H9 (cell line): ENCODE measurements around the gene CAB39L. TPM values are rescaled to one million over a fixed set of nuclear protein-coding genes. Genes with fewer than 3 reads are reported as not detected.

Experiments
- DNase-seq: peaks from one replicate; pipeline ENCODE4 v3.0.0-alpha.2; 2017
- H2AFZ ChIP-seq: one replicate; pipeline ENCODE4 v1.6.1; 2013; ENCODE audit warnings: mild to moderate bottlenecking, low read length, control low read depth, moderate library complexity
- H2AK5ac ChIP-seq: 2 replicates; pipeline ENCODE4 v1.6.1; 2013; ENCODE audit warnings: low read length, control low read depth, mixed read lengths; ENCODE audit not compliant: insufficient read length
- H2BK120ac ChIP-seq: one replicate; pipeline ENCODE4 v1.6.1; 2013; ENCODE audit warnings: low read depth, mild to moderate bottlenecking, low read length, control low read depth, inconsistent platforms; ENCODE audit not compliant: poor library complexity, severe bottlenecking
- H2BK12ac ChIP-seq: 2 replicates; pipeline ENCODE4 v1.6.1; 2013; ENCODE audit warnings: low read length, control low read depth, mixed read lengths, low read depth; ENCODE audit not compliant: insufficient read length
- H2BK15ac ChIP-seq: 2 replicates; pipeline ENCODE4 v1.6.1; 2013; ENCODE audit warnings: low read depth, low read length, control low read depth
- H2BK20ac ChIP-seq: one replicate; pipeline ENCODE4 v1.6.1; 2013; ENCODE audit warnings: low read depth, mild to moderate bottlenecking, low read length, control low read depth, inconsistent platforms; ENCODE audit not compliant: poor library complexity, severe bottlenecking
- H2BK5ac ChIP-seq: 2 replicates; pipeline ENCODE4 v1.6.1; 2013; ENCODE audit warnings: low read length, control low read depth, mixed read lengths; ENCODE audit not compliant: insufficient read length
- H3K14ac ChIP-seq: 2 replicates; pipeline ENCODE4 v1.6.1; 2013; ENCODE audit warnings: low read length, control low read depth; ENCODE audit not compliant: insufficient read depth
- H3K18ac ChIP-seq: 2 replicates; pipeline ENCODE4 v1.6.1; 2013; ENCODE audit warnings: low read depth, mild to moderate bottlenecking, mixed read lengths, low read length, control low read depth; ENCODE audit not compliant: insufficient read length
- H3K23ac ChIP-seq: 2 replicates; pipeline ENCODE4 v1.6.1; 2013; ENCODE audit warnings: low read length, control low read depth, mixed read lengths, low read depth; ENCODE audit not compliant: insufficient read length
- H3K23me2 ChIP-seq: 2 replicates; pipeline ENCODE4 v1.6.1; 2013; ENCODE audit warnings: low read depth, mild to moderate bottlenecking, mixed read lengths, low read length, control low read depth; ENCODE audit not compliant: insufficient read length, poor library complexity, severe bottlenecking
- H3K27ac ChIP-seq: 2 replicates; pipeline ENCODE4 v1.5.1; 2013; ENCODE audit warnings: low read length, control low read depth, mixed read lengths, low read depth; ENCODE audit not compliant: insufficient read length
- H3K27me3 ChIP-seq: 2 replicates; pipeline ENCODE4 v1.6.1; 2013; ENCODE audit warnings: low read length, control low read depth, inconsistent platforms; ENCODE audit not compliant: insufficient read depth
- H3K4ac ChIP-seq: 2 replicates; pipeline ENCODE4 v1.6.1; 2013; ENCODE audit warnings: low read depth, mild to moderate bottlenecking, control low read depth, inconsistent platforms, low read length, moderate library complexity
- H3K4me1 ChIP-seq: 2 replicates; pipeline ENCODE4 v1.6.1; 2013; ENCODE audit warnings: low read length, control low read depth, inconsistent platforms; ENCODE audit not compliant: insufficient read depth
- H3K4me2 ChIP-seq: 2 replicates; pipeline ENCODE4 v1.6.1; 2013; ENCODE audit warnings: low read length, control low read depth, mixed read lengths; ENCODE audit not compliant: insufficient read length, insufficient read depth
- H3K56ac ChIP-seq: 2 replicates; pipeline ENCODE4 v1.6.1; 2013; ENCODE audit warnings: low read depth, mild to moderate bottlenecking, mixed read lengths, low read length, control low read depth; ENCODE audit not compliant: insufficient read length
- H3K79me1 ChIP-seq: 2 replicates; pipeline ENCODE4 v1.6.1; 2013; ENCODE audit warnings: low read depth, mild to moderate bottlenecking, moderate library complexity, low read length, control low read depth, inconsistent platforms; ENCODE audit not compliant: insufficient read depth, poor library complexity, severe bottlenecking
- H3K79me2 ChIP-seq: 2 replicates; pipeline ENCODE4 v1.6.1; 2013; ENCODE audit warnings: low read length, control low read depth, inconsistent platforms; ENCODE audit not compliant: insufficient read depth
- H3K9ac ChIP-seq: 2 replicates; pipeline ENCODE4 v1.6.1; 2013; ENCODE audit warnings: low read length, control low read depth, mixed read lengths; ENCODE audit not compliant: insufficient read length; ENCODE audit errors: extremely low read depth
- H3K9me3 ChIP-seq: one replicate; pipeline ENCODE4 v1.6.1; 2013; ENCODE audit warnings: low read depth, low read length, inconsistent platforms; ENCODE audit not compliant: control insufficient read depth
- H3T11ph ChIP-seq: one replicate; pipeline ENCODE4 v1.6.1; 2013; ENCODE audit warnings: mild to moderate bottlenecking, low read length, control low read depth, inconsistent platforms
- H4K20me1 ChIP-seq: one replicate; pipeline ENCODE4 v1.6.1; 2013; ENCODE audit not compliant: control insufficient read depth, insufficient read length, insufficient read depth
- H4K5ac ChIP-seq: 2 replicates; pipeline ENCODE4 v1.6.1; 2013; ENCODE audit warnings: low read depth, mild to moderate bottlenecking, mixed read lengths, low read length, control low read depth; ENCODE audit not compliant: insufficient read length
- H4K8ac ChIP-seq: replicated peaks from 2 replicates; pipeline ENCODE4 v1.6.1; 2013; ENCODE audit warnings: low read length, control low read depth, mixed read lengths, low read depth; ENCODE audit not compliant: insufficient read length
- H4K91ac ChIP-seq: 2 replicates; pipeline ENCODE4 v1.6.1; 2013; ENCODE audit warnings: low read depth, mild to moderate bottlenecking, moderate library complexity, mixed read lengths, low read length, control low read depth; ENCODE audit not compliant: insufficient read length
- H3K27ac Mint-ChIP-seq, 3 experiments: 2 replicates in 2 of 3; 3 replicates in 1 of 3; pipeline ENCODE4 v1.8.0; 2020 to 2021; ENCODE audit warnings: mixed read lengths in 3 of 3, mild to moderate bottlenecking in 1 of 3, moderate library complexity in 1 of 3
- H3K27me3 Mint-ChIP-seq: 2 replicates; pipeline ENCODE4 v1.8.0; 2021; ENCODE audit warnings: low read depth, mild to moderate bottlenecking, moderate library complexity, mixed read lengths
- H3K36me3 Mint-ChIP-seq, 3 experiments: 2 replicates in 2 of 3; 3 replicates in 1 of 3; pipeline ENCODE4 v1.8.0; 2020 to 2021; ENCODE audit warnings: low read depth in 3 of 3, mixed read lengths in 3 of 3; ENCODE audit not compliant: insufficient read depth in 1 of 3
- H3K4me1 Mint-ChIP-seq, 2 experiments: 2 replicates each; pipeline ENCODE4 v1.8.0; 2020; ENCODE audit warnings: mixed read lengths in 2 of 2
- H3K4me3 Mint-ChIP-seq, 2 experiments: 2 replicates in 1 of 2; 3 replicates in 1 of 2; pipeline ENCODE4 v1.8.0; 2020 to 2021; ENCODE audit warnings: mild to moderate bottlenecking in 2 of 2, mixed read lengths in 2 of 2, moderate library complexity in 1 of 2
- H3K9me3 Mint-ChIP-seq, 2 experiments: 2 replicates in 1 of 2; 3 replicates in 1 of 2; pipeline ENCODE4 v1.8.0; 2020; ENCODE audit warnings: mild to moderate bottlenecking in 2 of 2, mixed read lengths in 2 of 2, moderate library complexity in 1 of 2
- WGBS: extraction: QIAGEN DNeasy Blood & Tissue Kit; methylation state at CpG from one replicate; pipeline ENCODE4 v1.1.7; 2013; ENCODE audit warnings: missing lambda C conversion rate, low lambda C conversion rate, mixed read lengths; ENCODE audit not compliant: insufficient read length; ENCODE audit errors: extremely low coverage; 5-methylcytosine and 5-hydroxymethylcytosine counted together
- total RNA-seq: library from RNA; stranded (reverse); gene quantifications from 2 replicates; pipeline ENCODE4 v1.2.1, GENCODE V29; 2021
- TF ChIP-seq, protein P1 (sequence below): fragments of 200-600 bp; sonication (generic); conservative IDR thresholded peaks from 3 replicates; pipeline ENCODE4 v1.8.0; 2021; ENCODE audit warnings: antibody characterized with exemption, mild to moderate bottlenecking

The CAB39L gene
- total RNA-seq, 1 experiment from 2014 or later = 6.0 TPM

DNA sequence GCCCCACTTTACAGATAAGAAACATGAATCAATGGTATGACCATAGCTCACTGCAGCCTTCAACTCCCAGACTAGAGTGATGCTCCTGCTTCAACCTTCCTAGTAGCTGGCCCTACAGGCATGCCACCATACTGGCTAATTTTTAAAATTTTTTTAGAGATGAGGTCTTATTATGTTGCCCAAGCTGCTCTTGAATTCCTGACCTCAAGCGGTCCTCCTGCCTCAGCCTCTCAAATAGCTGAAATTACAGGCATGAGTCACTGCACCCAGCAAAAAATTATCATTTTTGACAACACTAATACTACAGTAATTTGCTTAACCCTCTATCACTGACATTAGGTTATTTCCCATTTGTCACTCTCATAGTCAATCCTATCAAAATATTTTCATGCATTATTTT is 14.7 kb downstream of the CAB39L start:
- Histone ChIP-seq H2BK120ac (no peak overlapping the region), H3K27ac (no peak overlapping the region), H2AFZ (no peak overlapping the region), H3K18ac (no peak overlapping the region), H3K79me1 (no peaks in the 10 kb centered on the region), H4K20me1 (no peaks in the 10 kb centered on the region), H2BK20ac (no peak overlapping the region), H3K23ac (no peak overlapping the region), H2BK15ac (no peak overlapping the region), H3K9ac (no peak overlapping the region), H3T11ph (no peak overlapping the region), H3K4ac (no peak overlapping the region), H2BK5ac (no peak overlapping the region), H3K23me2 (no peaks in the 10 kb centered on the region), H3K56ac (no peak overlapping the region), H3K9me3 (no peaks in the 10 kb centered on the region), H3K4me1 (no peaks in the 10 kb centered on the region), H3K14ac (no peak overlapping the region), H2AK5ac (no peak overlapping the region), H4K5ac (no peak overlapping the region), H3K79me2 (no peaks in the 10 kb centered on the region), H3K4me2 (no peak overlapping the region), H3K27me3 (no peaks in the 10 kb centered on the region), H4K91ac (no peak overlapping the region), H2BK12ac (no peak overlapping the region), H4K8ac (no peak overlapping the region)
- TF ChIP-seq, protein P1, sequence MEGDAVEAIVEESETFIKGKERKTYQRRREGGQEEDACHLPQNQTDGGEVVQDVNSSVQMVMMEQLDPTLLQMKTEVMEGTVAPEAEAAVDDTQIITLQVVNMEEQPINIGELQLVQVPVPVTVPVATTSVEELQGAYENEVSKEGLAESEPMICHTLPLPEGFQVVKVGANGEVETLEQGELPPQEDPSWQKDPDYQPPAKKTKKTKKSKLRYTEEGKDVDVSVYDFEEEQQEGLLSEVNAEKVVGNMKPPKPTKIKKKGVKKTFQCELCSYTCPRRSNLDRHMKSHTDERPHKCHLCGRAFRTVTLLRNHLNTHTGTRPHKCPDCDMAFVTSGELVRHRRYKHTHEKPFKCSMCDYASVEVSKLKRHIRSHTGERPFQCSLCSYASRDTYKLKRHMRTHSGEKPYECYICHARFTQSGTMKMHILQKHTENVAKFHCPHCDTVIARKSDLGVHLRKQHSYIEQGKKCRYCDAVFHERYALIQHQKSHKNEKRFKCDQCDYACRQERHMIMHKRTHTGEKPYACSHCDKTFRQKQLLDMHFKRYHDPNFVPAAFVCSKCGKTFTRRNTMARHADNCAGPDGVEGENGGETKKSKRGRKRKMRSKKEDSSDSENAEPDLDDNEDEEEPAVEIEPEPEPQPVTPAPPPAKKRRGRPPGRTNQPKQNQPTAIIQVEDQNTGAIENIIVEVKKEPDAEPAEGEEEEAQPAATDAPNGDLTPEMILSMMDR = no peak
- Mint-ChIP-seq H3K27me3 (no peaks in the 10 kb centered on the region), H3K4me1 (peaks cover 0 to 6% of the 10 kb centered on the region in 2 experiments; a peak in 3 of 4 replicates), H3K9me3 (no peaks in the 10 kb centered on the region), H3K36me3 (no peaks in the 10 kb centered on the region), H3K4me3 (no peak overlapping the region), H3K27ac (no peak overlapping the region)
- WGBS = no CpG with 5 or more reads among the region's 1 CpG
- DNase-seq = no peak
